HG03354 (cell line): Measurements from ENCODE around the gene SASH3.

Experiments used
- ATAC-seq: cut with Tn5 transposase; IDR thresholded peaks from one replicate; pipeline ENCODE4 v1.9.1; 2021; ENCODE audit warnings: mild to moderate bottlenecking; ENCODE audit not compliant: unreplicated experiment, poor library complexity, severe bottlenecking

The SASH3 gene

DNA sequence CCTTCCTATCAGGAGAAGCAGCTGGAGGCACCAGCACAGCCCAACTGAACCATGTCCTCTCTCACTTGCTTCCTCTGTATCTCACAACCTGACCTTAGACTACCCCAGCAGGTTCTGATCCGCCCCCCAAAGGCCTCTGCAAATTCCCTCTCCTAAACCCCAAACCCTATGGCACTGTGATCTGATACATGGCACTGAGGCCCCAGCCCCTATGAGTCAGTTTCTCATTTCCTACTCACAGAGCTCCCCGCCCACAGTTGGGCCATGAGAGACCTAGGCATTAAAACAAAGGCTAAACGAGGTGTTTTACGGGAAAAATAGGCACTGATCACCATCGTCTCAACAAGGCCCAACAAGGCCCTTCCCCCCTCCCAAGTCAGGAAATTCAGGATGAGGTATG is 19.1 kb downstream of the SASH3 start:
- ATAC-seq, result no peak

DNA sequence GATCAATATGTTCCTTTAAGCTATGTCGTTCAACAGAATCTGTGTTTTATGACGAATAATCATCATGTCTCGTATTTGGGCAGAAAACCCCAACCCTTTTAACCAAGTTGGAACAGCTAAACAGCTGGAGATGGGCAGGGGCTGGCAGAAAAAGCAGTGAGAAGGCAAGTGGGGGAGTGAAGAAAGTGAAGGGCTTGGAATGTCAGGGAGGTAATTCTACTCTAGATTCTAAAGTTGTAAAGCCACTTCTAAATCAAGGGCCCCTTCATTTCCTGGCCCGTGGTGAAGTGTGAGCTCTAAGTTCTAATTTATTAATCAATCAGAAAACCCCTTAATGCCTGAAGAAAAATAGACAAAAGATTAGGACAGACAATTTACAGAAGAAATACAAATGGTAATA is 20.4 kb downstream of the SASH3 start:
- no peak for ATAC-seq

DNA sequence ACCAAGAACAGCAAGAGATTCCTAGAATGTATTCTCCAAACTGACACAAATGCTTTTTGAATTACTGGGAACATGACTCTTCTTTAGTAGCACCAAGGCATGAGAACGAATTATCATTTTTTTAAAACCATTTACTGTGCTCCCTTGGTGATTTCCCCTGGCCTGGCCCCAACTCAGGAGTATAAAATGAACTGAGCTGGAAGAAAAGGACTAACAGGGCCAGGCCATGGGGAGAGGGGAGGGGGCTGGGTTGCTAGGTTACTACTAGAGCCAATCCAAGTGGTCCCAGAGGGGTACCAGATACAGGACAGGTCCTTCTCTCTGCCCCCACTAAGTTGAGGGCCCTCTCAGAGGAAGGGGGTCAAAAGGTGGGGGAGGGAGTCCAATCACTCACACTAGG is 23.1 kb downstream of the SASH3 start:
- no peak for ATAC-seq

DNA sequence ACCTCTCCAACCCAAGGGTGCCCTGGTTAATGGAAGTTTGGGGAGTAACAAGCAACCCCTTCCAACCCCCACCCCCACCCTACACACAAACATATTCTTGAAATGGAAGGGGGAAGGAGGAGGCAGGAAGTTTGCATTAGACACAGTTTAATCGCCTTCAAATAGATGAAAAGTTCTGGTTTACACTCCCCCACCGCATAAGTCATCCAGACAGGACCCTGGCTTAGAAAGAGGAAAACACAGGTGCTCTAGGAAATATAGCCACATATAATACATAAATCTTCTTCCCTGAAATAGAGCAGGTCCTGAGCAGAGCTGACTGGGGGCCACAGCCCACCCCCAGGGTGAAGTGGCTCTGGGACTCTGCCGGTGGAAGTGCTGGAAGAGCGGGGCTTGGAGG is 25.1 kb downstream of the SASH3 start:
- ATAC-seq, result no peak

DNA sequence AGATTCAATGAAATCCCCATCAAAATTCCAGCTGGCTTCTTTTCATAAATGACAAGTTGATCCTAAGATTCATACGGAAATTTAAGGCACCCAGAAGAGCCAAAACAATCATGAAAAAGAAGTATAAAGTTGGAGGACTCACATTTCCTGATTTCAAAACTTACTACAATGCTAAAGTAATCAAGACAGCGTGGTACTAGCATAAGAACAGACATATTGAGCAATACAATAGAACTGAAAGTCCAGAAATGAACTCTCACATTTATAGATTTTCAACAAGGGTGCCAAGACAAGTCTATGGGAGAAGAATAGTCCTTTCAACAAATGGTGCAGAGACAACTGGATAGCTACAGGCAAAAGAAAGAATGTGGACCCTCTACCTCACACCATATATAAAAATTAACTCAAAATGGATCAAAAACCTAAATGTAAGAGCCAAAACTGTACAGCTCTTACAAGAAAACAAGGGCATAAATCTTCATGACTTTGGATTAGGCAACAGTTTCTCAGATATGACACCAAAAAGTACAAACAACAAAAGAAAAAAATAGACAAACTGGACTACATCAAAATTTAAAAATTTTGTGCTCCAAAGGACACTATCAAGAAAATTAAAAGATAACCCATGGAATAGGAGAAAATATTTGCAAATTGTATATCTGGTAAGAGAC is 28.5 kb downstream of the SASH3 start:
- no peak for ATAC-seq

DNA sequence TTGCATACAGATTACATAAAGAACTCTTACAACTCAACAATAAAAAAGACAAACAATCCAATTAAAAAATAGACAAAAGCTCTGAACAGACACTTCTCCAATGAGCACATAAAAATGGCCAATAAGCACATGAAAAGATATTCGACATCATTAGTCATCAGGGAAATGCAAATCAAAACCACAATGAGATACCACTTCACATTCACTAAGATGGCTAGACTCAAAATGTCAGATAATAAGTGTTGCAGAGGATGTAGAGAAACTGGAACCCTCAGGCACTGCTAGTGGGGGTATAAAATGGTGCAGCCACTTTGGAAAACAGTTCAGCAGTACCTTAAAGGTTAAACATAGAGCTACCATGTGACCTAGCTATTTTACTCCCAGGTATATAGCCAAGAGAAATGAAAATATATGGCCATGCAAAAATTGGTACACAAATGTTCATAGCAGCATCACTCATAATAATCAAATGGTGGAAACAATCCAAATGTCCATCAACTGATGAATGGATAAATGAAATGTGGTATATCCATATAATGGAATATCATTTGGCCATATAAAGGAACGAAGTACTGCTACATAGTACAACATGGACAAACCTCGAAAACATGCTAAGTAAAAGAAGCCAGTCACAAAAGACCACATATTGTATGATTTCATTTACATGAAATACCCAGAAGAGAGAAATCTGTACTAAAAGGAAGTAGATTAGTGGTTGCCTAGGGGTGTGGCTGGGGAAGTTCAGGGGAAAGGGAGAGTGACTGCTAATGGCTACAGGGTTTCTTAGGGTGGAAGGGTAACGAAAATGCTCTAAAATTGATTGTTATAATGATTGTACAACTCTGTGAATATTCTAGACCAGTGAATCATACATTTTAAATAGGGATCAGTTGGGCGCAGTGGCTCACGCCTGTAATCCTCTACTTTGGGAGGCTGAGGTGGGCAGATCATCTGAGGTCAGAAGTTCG is 29.4 kb downstream of the SASH3 start:
- ATAC-seq, result no peak

DNA sequence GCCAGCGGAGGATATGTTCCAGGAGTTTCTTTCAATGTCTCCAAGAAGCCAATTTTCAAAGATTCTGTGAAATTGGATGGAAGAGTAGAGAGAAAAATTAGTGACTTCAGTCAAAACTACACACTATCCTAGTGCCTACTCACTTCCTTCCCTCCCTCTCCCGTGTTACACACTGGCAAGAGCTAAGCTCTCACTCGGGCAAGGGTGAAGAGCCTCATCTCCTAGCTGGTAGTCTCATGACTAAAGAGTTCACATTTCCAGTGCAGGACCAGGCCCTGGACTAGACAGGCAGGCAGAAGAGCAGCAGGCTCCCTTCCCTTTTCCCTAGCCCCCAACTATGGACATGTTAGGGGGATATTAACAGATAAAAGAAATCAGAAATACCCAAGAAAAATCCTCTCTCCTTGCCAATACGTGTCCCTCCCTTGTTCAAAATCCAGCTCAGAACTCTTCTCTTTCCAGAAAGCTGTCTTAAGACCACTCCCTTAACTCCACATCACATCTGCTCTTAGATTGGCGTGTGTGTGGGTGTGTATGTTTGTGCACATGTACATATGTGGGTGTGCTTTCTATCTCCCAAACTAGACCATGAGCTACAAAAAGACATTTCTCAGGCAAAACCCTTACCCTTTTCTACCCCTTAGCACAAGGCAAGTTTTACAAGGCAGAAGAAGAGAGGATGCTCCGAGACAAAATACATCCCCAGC is 34.1 kb downstream of the SASH3 start:
- no peak for ATAC-seq

DNA sequence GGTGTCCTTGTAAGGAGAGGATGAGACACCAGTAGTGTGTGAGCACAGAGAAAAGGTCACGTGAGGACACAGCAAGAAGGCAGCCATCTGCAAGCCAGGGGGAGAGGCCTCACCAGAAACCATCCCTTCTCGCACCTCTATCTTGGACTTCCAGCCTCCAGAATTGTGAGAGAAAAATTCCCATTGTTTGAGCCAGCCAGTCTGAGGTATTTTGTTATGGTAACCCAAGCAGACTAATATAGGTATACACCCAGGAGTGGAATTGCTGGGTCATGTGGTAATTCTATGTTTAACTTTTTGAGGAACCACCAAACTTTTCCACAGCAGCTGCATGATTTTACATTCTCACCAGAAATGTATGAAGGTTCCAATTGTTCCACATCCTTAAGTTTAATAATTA is 38.4 kb downstream of the SASH3 start:
- no peak for ATAC-seq

DNA sequence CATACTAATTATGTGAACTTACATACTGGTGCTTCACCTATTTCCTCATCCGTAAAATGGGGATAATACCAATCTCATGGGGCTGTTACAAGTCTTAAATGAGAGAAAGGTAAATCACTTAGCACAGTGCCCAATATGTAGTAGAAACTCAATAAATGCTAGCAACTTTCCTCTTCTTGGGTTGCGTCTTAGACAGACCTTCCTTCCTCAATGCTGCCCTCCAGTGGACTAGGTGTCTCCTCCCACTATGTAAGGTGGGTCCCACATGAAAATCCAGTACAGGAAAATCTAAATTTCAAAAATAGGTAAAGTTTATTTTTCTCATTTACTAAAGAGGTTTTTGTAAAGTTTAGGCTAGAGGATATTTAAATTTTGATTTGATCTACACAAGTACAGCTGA is 43.4 kb downstream of the SASH3 start:
- ATAC-seq, result peak; percentile 60

DNA sequence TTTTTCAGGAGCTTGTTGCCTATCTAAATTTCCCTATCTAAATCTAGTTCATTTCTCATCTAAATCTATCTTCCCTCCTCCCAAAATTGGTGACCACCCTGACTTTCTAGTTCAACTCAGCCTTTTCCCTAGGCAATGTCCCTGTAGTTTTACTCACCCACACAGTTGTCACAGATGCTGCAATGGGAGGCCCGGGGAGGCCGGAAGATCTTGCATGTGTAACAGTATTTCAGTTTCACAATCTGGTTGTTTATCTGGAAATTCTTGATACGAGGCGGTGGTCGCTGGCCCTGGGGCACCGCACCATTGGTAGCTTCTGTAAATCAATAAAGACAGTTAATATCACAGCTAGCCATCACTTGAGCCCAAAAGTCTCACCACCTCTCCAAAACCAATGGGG is 43.8 kb downstream of the SASH3 start:
- no peak for ATAC-seq

DNA sequence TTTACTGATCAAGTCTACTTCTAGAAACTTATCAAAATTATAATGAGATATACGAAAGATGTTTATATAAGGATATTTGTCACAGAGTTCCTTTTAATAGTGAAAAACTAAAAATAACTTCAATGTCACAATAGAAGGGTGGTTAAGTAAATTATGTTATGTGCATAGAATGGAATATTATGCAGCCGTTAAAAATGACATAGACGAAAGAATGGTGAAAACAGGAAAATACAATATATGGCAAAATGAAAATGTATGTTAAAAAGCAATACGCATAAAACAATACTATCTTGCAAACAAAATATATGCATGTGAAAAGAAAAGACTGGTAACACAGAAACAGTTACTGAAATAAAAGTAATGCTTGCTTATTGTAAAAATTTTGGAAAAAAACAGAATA is 44.9 kb downstream of the SASH3 start:
- ATAC-seq, result no peak

DNA sequence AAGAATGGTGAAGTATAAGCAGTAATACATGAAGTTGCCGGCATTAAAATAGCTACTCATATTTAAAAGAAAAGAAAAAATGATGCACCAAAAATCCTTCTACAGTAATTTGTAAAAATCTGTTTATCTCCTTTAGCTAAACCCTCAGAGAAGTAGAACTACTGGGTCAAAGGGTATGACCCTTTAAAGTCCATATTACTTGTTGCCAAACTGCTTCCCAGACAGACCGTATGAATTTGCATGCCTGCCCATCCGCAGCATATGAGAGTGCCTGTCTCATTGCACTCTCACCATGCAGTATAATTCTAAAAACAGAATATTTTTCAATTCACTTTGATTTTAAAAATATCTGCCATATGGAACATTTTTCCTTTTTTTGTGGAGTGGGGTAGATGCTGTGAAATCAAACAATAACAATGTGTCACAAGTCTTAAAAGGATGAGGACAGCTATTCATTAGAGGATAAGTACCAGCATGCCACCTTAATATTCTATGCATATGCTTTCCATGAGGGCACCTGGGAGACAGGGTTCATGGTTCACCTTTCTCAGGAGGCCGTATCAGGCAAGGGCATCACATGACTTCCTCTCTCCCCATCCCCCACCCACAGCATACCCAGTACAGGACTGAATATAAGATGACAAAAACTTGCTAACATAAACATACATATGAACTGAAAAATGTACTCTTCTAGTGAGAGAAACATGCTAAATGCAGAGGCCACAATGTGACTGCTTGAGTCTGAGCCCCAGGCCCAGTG is 46.2 kb downstream of the SASH3 start:
- no peak for ATAC-seq

DNA sequence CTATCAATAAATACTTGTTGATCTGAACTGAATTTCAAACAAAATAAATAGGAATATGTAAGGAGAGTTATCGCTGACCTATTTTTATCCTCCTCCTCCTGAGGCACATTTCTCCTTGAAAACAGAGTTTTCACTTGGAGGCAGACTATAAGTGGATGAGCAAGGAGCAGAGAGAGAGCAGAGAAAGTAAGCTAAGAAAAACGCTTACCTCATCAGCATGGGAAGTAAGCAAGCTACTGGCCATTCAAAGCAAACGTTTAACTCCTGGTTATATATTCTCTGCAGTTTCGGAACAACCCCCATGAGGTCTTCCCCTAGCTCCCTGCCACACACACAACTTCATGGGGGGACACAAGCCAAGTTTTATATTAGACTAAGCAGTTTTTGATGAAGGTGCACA is 50.7 kb downstream of the SASH3 start:
- ATAC-seq, result no peak

DNA sequence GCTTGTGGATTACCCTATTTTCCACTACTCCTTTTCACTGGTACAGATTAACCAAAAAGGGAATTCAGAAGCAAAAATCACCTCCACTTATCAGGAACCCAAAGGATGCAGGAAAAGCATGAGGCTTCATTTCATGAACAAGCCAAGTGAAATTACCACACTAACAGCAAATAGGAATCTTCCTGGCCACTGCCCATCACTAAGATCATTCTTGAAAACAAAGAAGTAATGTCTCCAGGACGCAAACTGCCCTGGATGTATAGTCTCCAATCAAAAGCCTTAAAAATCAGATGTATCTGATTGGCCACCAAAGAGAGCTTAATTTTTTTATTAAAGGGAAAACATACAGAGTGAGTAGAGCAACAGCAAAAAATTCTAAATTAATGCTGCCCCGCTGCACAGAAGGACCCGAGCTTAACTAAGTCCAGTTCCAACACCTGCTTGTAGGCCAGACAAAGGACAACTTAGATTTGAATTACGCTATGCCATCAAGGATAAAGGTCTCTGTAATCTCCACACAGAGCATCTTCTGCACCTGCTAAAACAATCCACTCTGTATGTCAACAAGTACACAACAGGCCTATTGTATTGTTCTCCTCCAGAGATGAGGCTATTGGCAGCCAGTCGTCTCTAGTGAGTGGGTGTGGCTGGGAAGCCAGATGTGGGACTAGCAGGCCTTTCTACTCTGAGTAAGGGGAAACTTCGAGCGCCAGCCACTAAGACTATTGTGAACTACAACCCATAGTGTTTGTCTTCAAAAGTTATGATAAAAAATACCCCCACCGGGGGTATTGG is 51.5 kb downstream of the SASH3 start:
- no peak for ATAC-seq

DNA sequence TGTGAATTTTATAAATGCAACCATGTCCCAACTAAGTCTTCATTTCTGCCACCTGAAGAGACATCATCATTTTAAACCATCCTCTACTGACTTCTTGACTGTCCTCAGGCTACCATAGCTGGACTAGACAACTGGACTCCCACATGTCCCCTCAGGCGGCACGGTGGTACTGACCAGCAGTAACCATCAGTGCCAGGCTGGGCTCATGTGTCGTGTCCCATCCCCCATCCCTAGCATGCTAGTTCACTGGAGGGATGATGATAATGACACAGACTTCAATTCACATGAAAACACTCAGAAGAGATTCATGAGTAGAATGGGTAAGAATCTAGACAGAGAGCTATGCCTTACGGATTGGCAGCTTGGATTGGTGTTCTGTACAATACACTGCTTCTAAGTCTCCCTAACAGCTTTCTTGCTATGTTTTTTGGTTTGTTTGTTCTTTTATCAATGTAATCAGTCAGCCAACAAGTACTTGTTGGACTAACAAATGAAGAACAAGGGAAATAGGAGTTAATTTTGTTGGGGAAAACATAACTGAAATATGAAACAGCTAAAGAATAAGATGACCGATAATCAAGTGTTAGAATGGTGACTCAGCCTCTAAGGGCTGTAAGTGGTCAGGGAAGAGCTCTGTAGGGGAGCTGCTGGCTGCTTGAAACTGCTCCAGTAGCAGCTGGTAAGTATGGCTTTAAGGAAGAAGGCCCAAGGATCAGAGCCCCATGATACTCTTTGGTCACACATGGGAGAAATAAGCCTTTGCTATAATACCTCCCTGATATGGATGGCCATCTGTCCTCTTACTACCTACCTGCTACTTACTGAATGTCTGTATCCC is 53.6 kb downstream of the SASH3 start:
- no peak for ATAC-seq

DNA sequence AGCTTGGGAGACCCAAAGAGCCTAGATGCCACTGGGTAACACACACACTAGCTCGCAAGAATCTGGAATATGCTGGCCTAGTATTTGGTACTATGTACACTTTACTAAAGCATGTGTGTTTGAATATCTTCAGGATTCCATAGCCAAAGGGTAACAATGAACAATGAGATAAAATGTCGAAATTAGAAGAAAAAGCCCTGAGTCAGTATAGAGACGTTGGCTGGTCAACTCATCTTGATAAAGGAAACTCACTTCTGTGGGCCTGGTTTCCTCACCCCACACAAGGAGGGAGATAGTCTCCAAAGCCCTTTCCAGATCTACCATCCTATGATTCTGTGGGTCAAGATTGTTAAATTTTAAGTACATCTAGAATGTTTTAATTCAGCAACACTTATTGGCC is 57.1 kb downstream of the SASH3 start:
- no peak for ATAC-seq

DNA sequence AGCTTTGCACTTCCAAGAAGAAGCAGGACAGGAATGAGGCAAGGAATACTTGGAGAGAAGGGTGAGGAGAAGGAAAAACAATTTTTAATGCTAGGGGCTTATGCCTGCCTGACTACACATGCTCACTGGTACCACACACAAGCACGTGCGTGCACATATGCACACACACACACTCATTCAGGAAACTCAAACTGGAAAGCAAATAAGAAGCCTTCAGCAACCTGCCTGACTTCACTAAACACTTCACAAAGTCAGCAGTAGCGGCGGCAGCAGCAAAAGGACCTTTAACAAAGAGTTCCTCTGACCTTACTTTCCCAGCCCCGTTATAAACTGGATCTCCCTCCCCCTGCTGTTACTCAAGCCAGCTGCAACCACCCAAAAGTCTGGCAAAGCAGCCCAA is 60.6 kb downstream of the SASH3 start:
- ATAC-seq, result no peak

DNA sequence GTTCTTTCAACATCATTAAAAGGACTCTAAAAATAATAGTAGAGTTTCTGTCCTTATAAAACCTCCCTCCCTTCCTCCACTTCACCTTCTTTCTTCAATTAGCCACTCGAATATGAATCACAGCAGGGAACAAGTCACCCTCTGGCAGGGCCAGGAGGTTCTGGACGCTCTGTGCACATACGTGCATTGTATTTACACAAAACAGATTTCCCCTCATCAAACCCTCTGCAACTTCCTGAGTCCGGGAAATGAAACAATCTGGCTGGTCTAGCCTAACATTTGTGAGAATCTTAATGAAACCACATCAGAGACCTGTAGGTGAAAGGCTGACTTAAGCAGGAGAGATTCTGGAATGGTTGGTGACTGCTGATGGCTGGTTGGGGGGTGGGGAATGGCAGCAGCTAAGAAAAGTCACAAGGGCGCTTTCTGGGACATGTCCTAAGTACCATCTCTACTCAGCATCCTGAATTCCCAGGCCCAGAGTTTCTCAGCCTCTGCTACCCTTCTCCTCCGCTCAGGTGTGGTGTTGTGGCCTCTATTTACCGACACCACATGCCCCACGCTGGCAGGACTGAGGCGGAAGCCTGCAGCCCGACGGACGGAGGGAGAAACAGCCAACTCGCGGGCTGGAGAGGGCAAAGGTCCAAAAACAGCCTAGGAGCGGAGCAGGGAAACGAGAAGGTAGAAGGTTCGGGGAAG is 62.9 kb downstream of the SASH3 start:
- ATAC-seq, result no peak
